ENCODE measurements around the gene GFER. TPM values are rescaled to one million over a fixed set of nuclear protein-coding genes. Genes with fewer than 3 reads are reported as not detected.

Gene GFER
- total and polyA plus RNA-seq, 10 of the 15 experiments (the other 5 are each of a cell fraction or from before 2014, with no cell fraction given), result 2.4 to 57.7 (median 31.3) TPM

DNA sequence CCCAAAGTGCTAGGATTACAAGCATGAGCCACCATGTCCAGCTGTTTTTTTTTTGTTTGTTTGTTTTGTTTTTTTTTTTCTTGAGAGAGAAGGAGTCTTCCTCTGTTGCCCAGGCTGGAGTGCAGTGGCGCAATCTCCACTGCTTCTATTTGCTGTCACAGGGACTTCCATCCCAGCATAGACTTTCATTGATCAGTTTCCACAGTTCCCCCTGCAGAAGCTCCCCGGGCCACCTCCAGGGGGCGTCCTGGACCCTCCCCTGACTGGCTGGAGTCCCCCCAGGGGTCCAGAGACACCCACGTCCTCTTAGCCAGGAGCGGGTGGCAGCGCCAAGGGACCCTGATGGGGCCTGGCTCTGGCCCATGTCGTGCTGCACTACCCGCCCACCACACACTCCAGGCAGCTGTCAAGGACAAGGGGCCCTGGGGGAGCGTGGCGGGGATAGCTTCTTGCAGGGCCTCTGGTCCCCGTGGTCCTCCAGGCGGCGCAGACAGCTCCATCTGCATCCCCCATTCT, 32.5 kb downstream of the GFER start:
- ATAC-seq (peak; percentile 56), DNase-seq (ENCODE audit: low read depth, low spot score) (no peak), FAIRE-seq (no peak)
- ChIA-PET POLR2A (interaction anchor here (0.9 kb wide), 1 partner anchor 124 kb away, joined by 3 read pairs; no protein-coding TSS in a partner anchor), CTCF (interaction anchor here (1.2 to 1.8 kb wide), 4 partner anchors 8 to 235 kb away, joined by 3 to 21 read pairs (median 4); partner anchors contain the start of gene ECI1), SMC1A (ENCODE audit: uncharacterized antibody, unreplicated experiment) (interaction anchor here (0.5 to 0.8 kb wide), 3 partner anchors 13 to 135 kb away, joined by 3 read pairs; no protein-coding TSS in a partner anchor), RAD21 (ENCODE audit: unreplicated experiment) (interaction anchor here (2.4 kb wide), 1 partner anchor 124 kb away, joined by 9 read pairs; no protein-coding TSS in a partner anchor)
- no peaks in the 10 kb centered on the region for H3K79me2 ChIP-seq (ENCODE audit: control insufficient read depth, insufficient read depth, low read length)
- H3K27ac ChIP-seq (ENCODE audit: control insufficient read depth, insufficient read depth), result no peak overlapping the region
- BruUV-seq (replicated peaks), result no TSS peak
- no peak overlapping the region for H3K4me3 ChIP-seq
- H3K9ac ChIP-seq (ENCODE audit: control insufficient read depth, insufficient read depth, low read length), result no peak overlapping the region
- no peak for TF ChIP-seq MYC (IDR thresholded peaks at IDR 0.05; ENCODE audit: insufficient read depth, insufficient read length, insufficient replicate concordance, low read length, severe bottlenecking)
- TF ChIP-seq, protein P1, sequence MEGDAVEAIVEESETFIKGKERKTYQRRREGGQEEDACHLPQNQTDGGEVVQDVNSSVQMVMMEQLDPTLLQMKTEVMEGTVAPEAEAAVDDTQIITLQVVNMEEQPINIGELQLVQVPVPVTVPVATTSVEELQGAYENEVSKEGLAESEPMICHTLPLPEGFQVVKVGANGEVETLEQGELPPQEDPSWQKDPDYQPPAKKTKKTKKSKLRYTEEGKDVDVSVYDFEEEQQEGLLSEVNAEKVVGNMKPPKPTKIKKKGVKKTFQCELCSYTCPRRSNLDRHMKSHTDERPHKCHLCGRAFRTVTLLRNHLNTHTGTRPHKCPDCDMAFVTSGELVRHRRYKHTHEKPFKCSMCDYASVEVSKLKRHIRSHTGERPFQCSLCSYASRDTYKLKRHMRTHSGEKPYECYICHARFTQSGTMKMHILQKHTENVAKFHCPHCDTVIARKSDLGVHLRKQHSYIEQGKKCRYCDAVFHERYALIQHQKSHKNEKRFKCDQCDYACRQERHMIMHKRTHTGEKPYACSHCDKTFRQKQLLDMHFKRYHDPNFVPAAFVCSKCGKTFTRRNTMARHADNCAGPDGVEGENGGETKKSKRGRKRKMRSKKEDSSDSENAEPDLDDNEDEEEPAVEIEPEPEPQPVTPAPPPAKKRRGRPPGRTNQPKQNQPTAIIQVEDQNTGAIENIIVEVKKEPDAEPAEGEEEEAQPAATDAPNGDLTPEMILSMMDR (IDR thresholded peaks at IDR 0.05 in 2 of 3, conservative IDR thresholded peaks at IDR 0.05 in 1 of 3; ENCODE audit: control insufficient read depth in 2 of 3, extremely low read depth in 1 of 3, insufficient read depth in 1 of 3, low read depth in 3 of 3, low read length in 3 of 3), result peak; percentile 17 to 54 (median 52)
- no peaks in the 10 kb centered on the region for H3K4me1 ChIP-seq (ENCODE audit: control insufficient read depth, insufficient read depth, low read length)
- H2AFZ ChIP-seq (ENCODE audit: control insufficient read depth, low read depth, low read length), result no peak overlapping the region
- in situ Hi-C loops (cut with MboI), result loop anchor here (10.0 kb wide), 1 partner anchor 478 kb away; no protein-coding TSS in a partner anchor
- H3K4me2 ChIP-seq (ENCODE audit: control insufficient read depth, insufficient read depth), result no peak overlapping the region
- peaks cover 3 to 8% of the 10 kb centered on the region in 2 experiments; a peak in 3 of 4 replicates for H3K27me3 ChIP-seq (replicated peaks in 1 of 2; ENCODE audit: control insufficient read depth in 2 of 2, insufficient read depth in 2 of 2, low read length in 1 of 2)
- intact Hi-C loops (cut with micrococcal nuclease; ENCODE audit: unreplicated experiment), result no loop called here
- H3K36me3 ChIP-seq (ENCODE audit: control insufficient read depth in 2 of 2, insufficient read depth in 2 of 2, low read length in 1 of 2), result no peaks in the 10 kb centered on the region
- no peaks in the 10 kb centered on the region for H4K20me1 ChIP-seq (ENCODE audit: control insufficient read depth, insufficient read depth)
- 14% methylated on average over 13 of the region's 13 CpGs for whole genome bisulfite sequencing (ENCODE audit: insufficient coverage, insufficient replicate concordance, low lambda C conversion rate, missing lambda C conversion rate)
- no peaks in the 10 kb centered on the region for H3K9me3 ChIP-seq (replicated peaks; ENCODE audit: control insufficient read depth, insufficient read depth, low read length)

GRCh38 chr16:2019518-2019920, 35.5 kb downstream of the GFER start, which contains the start of gene NPW:
Gene NPW, plus strand, starts transcription at chr16:2019785.
- intact Hi-C loops (cut with micrococcal nuclease; ENCODE audit: unreplicated experiment) (no loop called here), in situ Hi-C loops (cut with MboI) (loop anchor here (10.0 kb wide), 1 partner anchor 475 kb away; no protein-coding TSS in a partner anchor)
- WGBS (ENCODE audit: insufficient coverage, insufficient replicate concordance, low lambda C conversion rate, missing lambda C conversion rate), result 1% methylated on average over 26 of the region's 33 CpGs
- H3K27ac ChIP-seq (ENCODE audit: control insufficient read depth, insufficient read depth), result no peak within 1 kb of the TSS
- peaks cover 3 to 8% of the 10 kb centered on the region in 2 experiments; a peak in 3 of 4 replicates for H3K27me3 ChIP-seq (replicated peaks in 1 of 2; ENCODE audit: control insufficient read depth in 2 of 2, insufficient read depth in 2 of 2, low read length in 1 of 2)
- no peak within 1 kb of the TSS for H3K9ac ChIP-seq (ENCODE audit: control insufficient read depth, insufficient read depth, low read length)
- no peaks in the 10 kb centered on the region for H3K79me2 ChIP-seq (ENCODE audit: control insufficient read depth, insufficient read depth, low read length)
- H3K36me3 ChIP-seq (ENCODE audit: control insufficient read depth in 2 of 2, insufficient read depth in 2 of 2, low read length in 1 of 2), result no peaks in the 10 kb centered on the region
- SMC1A ChIA-PET (ENCODE audit: uncharacterized antibody, unreplicated experiment), result no interaction called here
- POLR2A ChIA-PET, result no interaction called here
- no peak for DNase-seq (ENCODE audit: low read depth, low spot score)
- H2AFZ ChIP-seq (ENCODE audit: control insufficient read depth, low read depth, low read length), result no peak within 1 kb of the TSS
- H3K4me1 ChIP-seq (ENCODE audit: control insufficient read depth, insufficient read depth, low read length), result peaks cover 7% of the 10 kb centered on the region
- ATAC-seq, result peak; percentile 13; the same call in 2 of the 3 replicates
- no peaks in the 10 kb centered on the region for H3K9me3 ChIP-seq (replicated peaks; ENCODE audit: control insufficient read depth, insufficient read depth, low read length)
- no peak within 1 kb of the TSS for H3K4me3 ChIP-seq
- BruUV-seq (replicated peaks), result no TSS peak
- TF ChIP-seq RELB (IDR thresholded peaks at IDR 0.05; ENCODE audit: low read depth) (no peak), EGR1 (IDR thresholded peaks at IDR 0.05; ENCODE audit: borderline replicate concordance in 1 of 2, low read depth in 2 of 2, low read length in 2 of 2) (peak in 1 of 2 experiments; percentile 53; a peak in 2 of 3 replicates)
- peak within 1 kb of the TSS; percentile 3; the same call in 1 of the 2 replicates for H3K4me2 ChIP-seq (ENCODE audit: control insufficient read depth, insufficient read depth)
- no peak for FAIRE-seq
- RAD21 ChIA-PET (ENCODE audit: unreplicated experiment), result interaction anchor here (2.3 kb wide), 1 partner anchor 120 kb away, joined by 7 read pairs; no protein-coding TSS in a partner anchor
- H4K20me1 ChIP-seq (ENCODE audit: control insufficient read depth, insufficient read depth), result no peaks in the 10 kb centered on the region
- CTCF ChIA-PET, result interaction anchor here (1.5 to 2.8 kb wide), 2 partner anchors 15 to 121 kb away, joined by 4 to 16 read pairs; no protein-coding TSS in a partner anchor
